Measurements from ENCODE around the gene CFC1.
"Not testable (repeated sequence)": the region's sequence is repeated elsewhere in the genome, so short reads cannot be mapped to it uniquely, and the experiment has no call there.

DNA sequence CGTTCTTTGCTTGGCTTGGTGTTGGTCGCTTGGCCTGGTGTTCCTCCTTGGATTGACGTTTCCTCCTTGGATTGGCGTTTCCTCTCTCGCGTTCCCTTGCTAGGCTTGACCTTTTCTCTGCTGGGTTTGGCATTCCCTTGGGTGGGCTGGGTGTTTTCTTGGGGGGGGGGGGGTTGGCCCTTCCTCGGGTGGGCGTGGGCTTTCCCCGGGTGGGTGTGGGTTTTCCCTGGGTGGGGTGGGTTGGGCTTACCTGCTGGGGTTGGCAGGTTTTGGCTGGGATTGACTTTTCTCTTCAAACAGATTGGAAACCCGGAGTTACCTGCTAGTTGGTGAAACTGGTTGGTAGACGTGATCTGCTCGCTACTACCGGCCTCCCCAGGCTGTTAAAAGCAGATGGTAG is 11.8 kb upstream of the CFC1 start, which contains the start of gene POTEJ:
- not testable (repeated sequence) for TF ChIP-seq CTCF (IDR thresholded peaks at IDR 0.05); ZNF121 (CRISPR knock-in tag; IDR thresholded peaks at IDR 0.05); FOXK1 (CRISPR knock-in tag; IDR thresholded peaks at IDR 0.05); MAX (CRISPR knock-in tag; IDR thresholded peaks at IDR 0.05); SMAD3 (CRISPR knock-in tag; IDR thresholded peaks at IDR 0.05; ENCODE audit: borderline replicate concordance); PRRX2 (CRISPR knock-in tag; IDR thresholded peaks at IDR 0.05)
- TF ChIP-seq, protein P1, sequence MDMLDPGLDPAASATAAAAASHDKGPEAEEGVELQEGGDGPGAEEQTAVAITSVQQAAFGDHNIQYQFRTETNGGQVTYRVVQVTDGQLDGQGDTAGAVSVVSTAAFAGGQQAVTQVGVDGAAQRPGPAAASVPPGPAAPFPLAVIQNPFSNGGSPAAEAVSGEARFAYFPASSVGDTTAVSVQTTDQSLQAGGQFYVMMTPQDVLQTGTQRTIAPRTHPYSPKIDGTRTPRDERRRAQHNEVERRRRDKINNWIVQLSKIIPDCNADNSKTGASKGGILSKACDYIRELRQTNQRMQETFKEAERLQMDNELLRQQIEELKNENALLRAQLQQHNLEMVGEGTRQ (CRISPR knock-in tag; IDR thresholded peaks at IDR 0.05) = not testable (repeated sequence)
- TF ChIP-seq, protein P2, sequence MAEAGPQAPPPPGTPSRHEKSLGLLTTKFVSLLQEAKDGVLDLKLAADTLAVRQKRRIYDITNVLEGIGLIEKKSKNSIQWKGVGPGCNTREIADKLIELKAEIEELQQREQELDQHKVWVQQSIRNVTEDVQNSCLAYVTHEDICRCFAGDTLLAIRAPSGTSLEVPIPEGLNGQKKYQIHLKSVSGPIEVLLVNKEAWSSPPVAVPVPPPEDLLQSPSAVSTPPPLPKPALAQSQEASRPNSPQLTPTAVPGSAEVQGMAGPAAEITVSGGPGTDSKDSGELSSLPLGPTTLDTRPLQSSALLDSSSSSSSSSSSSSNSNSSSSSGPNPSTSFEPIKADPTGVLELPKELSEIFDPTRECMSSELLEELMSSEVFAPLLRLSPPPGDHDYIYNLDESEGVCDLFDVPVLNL (CRISPR knock-in tag; IDR thresholded peaks at IDR 0.05; ENCODE audit: borderline replicate concordance, low read depth) = not testable (repeated sequence)
